IMR-90 (cell line): Measurements from ENCODE around the gene VCPKMT. TPM values are rescaled to one million over a fixed set of nuclear protein-coding genes. Genes with fewer than 3 reads are reported as not detected.

ENCODE experiments used
- ATAC-seq: fragments of 200-7000 bp; cut with Tn5 transposase; 2 replicates; pipeline ENCODE4 v1.9.1; 2020; ENCODE audit warnings: low read depth, mild to moderate bottlenecking, moderate library complexity
- BruUV-seq: library from RNA; stranded (reverse); fragments of 400-500 nt; replicated peaks from 2 replicates; lab custom pipeline; 2021; lab: Mats Ljungman, UMichigan
- CTCF ChIA-PET: fragments of 300-600 bp; formaldehyde crosslinking; extraction: SDS; loops from one replicate; lab custom pipeline; 2021; ENCODE audit warnings: antibody characterized with exemption; lab: Yijun Ruan, JAX
- POLR2A ChIA-PET: fragments of 300-600 bp; sonication (Branson Sonifier 250); formaldehyde crosslinking; loops from one replicate; lab custom pipeline; 2022; ENCODE audit warnings: antibody characterized with exemption; ENCODE audit not compliant: unreplicated experiment; lab: Charles Lee
- DNase-seq: peaks from one replicate; pipeline ENCODE4 v3.0.0; 2013
- H2AFZ ChIP-seq: replicated peaks from 2 replicates; pipeline ENCODE3; 2013; ENCODE audit warnings: low read length, mild to moderate bottlenecking; ENCODE audit not compliant: poor library complexity
- H2AK5ac ChIP-seq: 2 replicates; pipeline ENCODE4 v1.6.1; 2013; ENCODE audit warnings: low read depth, low read length, inconsistent platforms
- H2AK9ac ChIP-seq: replicated peaks from 2 replicates; pipeline ENCODE3; 2013; ENCODE audit warnings: mild to moderate bottlenecking, low read depth, low read length, moderate library complexity; ENCODE audit not compliant: poor library complexity
- H2BK120ac ChIP-seq: 2 replicates; pipeline ENCODE4 v1.6.1; 2013; ENCODE audit warnings: low read depth, low read length, inconsistent platforms
- H2BK15ac ChIP-seq: 3 replicates; pipeline ENCODE4 v1.6.1; 2013; ENCODE audit warnings: low read depth, low read length, inconsistent platforms
- H2BK20ac ChIP-seq: 2 replicates; pipeline ENCODE4 v1.6.1; 2013; ENCODE audit warnings: low read depth, mild to moderate bottlenecking, inconsistent platforms, low read length, moderate library complexity
- H2BK5ac ChIP-seq: 2 replicates; pipeline ENCODE4 v1.6.1; 2013; ENCODE audit warnings: mild to moderate bottlenecking, low read depth, low read length, inconsistent platforms; ENCODE audit not compliant: poor library complexity, severe bottlenecking
- H3K14ac ChIP-seq: replicated peaks from 2 replicates; pipeline ENCODE4 v1.6.1; 2013; ENCODE audit warnings: low read depth, low read length, inconsistent platforms
- H3K18ac ChIP-seq: 2 replicates; pipeline ENCODE4 v1.6.1; 2013; ENCODE audit warnings: low read depth, low read length, control low read depth
- H3K23ac ChIP-seq: 2 replicates; pipeline ENCODE4 v1.6.1; 2013; ENCODE audit warnings: low read depth, low read length, inconsistent platforms
- H3K27ac ChIP-seq: 2 replicates; pipeline ENCODE4 v1.5.1; 2013; ENCODE audit warnings: mild to moderate bottlenecking, control low read depth, low read length; ENCODE audit not compliant: insufficient read depth
- H3K27me3 ChIP-seq: 2 replicates; pipeline ENCODE4 v1.6.1; 2013; ENCODE audit warnings: low read length; ENCODE audit not compliant: control insufficient read depth, insufficient read depth
- H3K36me3 ChIP-seq: 2 replicates; pipeline ENCODE4 v1.6.1; 2013; ENCODE audit warnings: low read length, mixed read lengths; ENCODE audit not compliant: control insufficient read depth, insufficient read depth
- H3K4ac ChIP-seq: 2 replicates; pipeline ENCODE4 v1.6.1; 2013; ENCODE audit warnings: low read depth, low read length, inconsistent platforms
- H3K4me1 ChIP-seq: 2 replicates; pipeline ENCODE4 v1.6.1; 2013; ENCODE audit warnings: low read length, mixed read lengths; ENCODE audit not compliant: control insufficient read depth, insufficient read depth
- H3K4me2 ChIP-seq: 2 replicates; pipeline ENCODE4 v1.6.1; 2013; ENCODE audit warnings: low read depth, mild to moderate bottlenecking, control low read depth, low read length, moderate library complexity
- H3K4me3 ChIP-seq: 2 replicates; pipeline ENCODE4 v1.5.1; 2013; ENCODE audit warnings: low read depth, mild to moderate bottlenecking, control low read depth, low read length, moderate library complexity; ENCODE audit not compliant: insufficient read depth
- H3K56ac ChIP-seq: 2 replicates; pipeline ENCODE4 v1.6.1; 2013; ENCODE audit warnings: low read length, inconsistent platforms; ENCODE audit not compliant: insufficient read depth; ENCODE audit errors: extremely low read depth
- H3K79me1 ChIP-seq, 2 experiments: 2 replicates each; pipeline ENCODE4 v1.6.1; 2013; ENCODE audit warnings: low read length in 2 of 2, inconsistent platforms in 1 of 2, low read depth in 1 of 2
- H3K9ac ChIP-seq: 2 replicates; pipeline ENCODE4 v1.6.1; 2013; ENCODE audit warnings: low read depth, low read length, control low read depth
- H3K9me1 ChIP-seq: 2 replicates; pipeline ENCODE4 v1.6.1; 2013; ENCODE audit warnings: low read length, inconsistent platforms; ENCODE audit not compliant: insufficient read depth
- H3K9me3 ChIP-seq: 2 replicates; pipeline ENCODE4 v1.6.1; 2013; ENCODE audit warnings: low read length; ENCODE audit not compliant: control insufficient read depth, insufficient read depth
- H4K20me1 ChIP-seq: 2 replicates; pipeline ENCODE4 v1.6.1; 2013; ENCODE audit warnings: low read length, inconsistent platforms; ENCODE audit not compliant: insufficient read depth
- H4K5ac ChIP-seq: 2 replicates; pipeline ENCODE4 v1.6.1; 2013; ENCODE audit warnings: mild to moderate bottlenecking, low read depth, low read length, control low read depth
- H4K8ac ChIP-seq, 2 experiments: 2 replicates each; pipeline ENCODE4 v1.6.1; 2013; ENCODE audit warnings: low read depth in 2 of 2, low read length in 2 of 2, control low read depth in 1 of 2, inconsistent platforms in 1 of 2
- H4K91ac ChIP-seq: 2 replicates; pipeline ENCODE4 v1.6.1; 2013; ENCODE audit warnings: low read depth, low read length, inconsistent platforms; ENCODE audit not compliant: insufficient read depth
- CEBPB ChIP-seq: IDR thresholded peaks from 2 replicates; pipeline ENCODE4 v1.6.1; 2012; ENCODE audit warnings: low read depth, low read length, improper control_type of control experiment
- FOS ChIP-seq: fragments of 150-350 bp; IDR thresholded peaks from 2 replicates; pipeline ENCODE4 v1.6.1; 2016; ENCODE audit warnings: low read depth, low read length
- NFE2L2 ChIP-seq: fragments of 150-350 bp; IDR thresholded peaks from 2 replicates; pipeline ENCODE4 v1.6.1; 2016; ENCODE audit warnings: low read depth, mild to moderate bottlenecking, low read length
- SMC3 ChIP-seq: fragments of 150-350 bp; IDR thresholded peaks from 2 replicates; pipeline ENCODE4 v1.6.1; 2016; ENCODE audit warnings: low read depth, mild to moderate bottlenecking, antibody characterized with exemption, low read length, moderate library complexity
- USF2 ChIP-seq: fragments of 150-350 bp; IDR thresholded peaks from 2 replicates; pipeline ENCODE4 v1.6.1; 2017; ENCODE audit warnings: mild to moderate bottlenecking, antibody characterized with exemption, low read length, low read depth
- whole genome bisulfite sequencing, 2 experiments: methylation state at CpG; one replicate each; pipeline versions ENCODE4 v1.1.5 to v1.1.7; 2013; ENCODE audit warnings: missing lambda C conversion rate in 2 of 2; ENCODE audit not compliant: insufficient read length in 1 of 2; ENCODE audit errors: extremely low coverage in 2 of 2; 5-methylcytosine and 5-hydroxymethylcytosine counted together
- dilution Hi-C: fragments of 300-500 bp; cut with HindIII; formaldehyde crosslinking; loops from one replicate; pipeline ENCODE4 v1.14.3; 2018; ENCODE audit warnings: low sequenced_read_pairs; ENCODE audit not compliant: unreplicated experiment
- in situ Hi-C: fragments of 300-500 bp; cut with MboI; formaldehyde crosslinking; loops from 3 replicates; pipeline ENCODE4 v1.14.3; 2019; ENCODE audit warnings: low sequenced_read_pairs, inconsistent platforms, mixed read lengths
- intact Hi-C: fragments of 100-400 bp; cut with micrococcal nuclease; formaldehyde crosslinking; loops from 2 replicates; pipeline ENCODE4 v1.10.0; 2022
- polyA plus RNA-seq, 3 experiments: library from polyadenylated mRNA; depleted of rRNA; stranded (reverse); fragments of >200 nt; gene quantifications; 2 replicates each; pipeline ENCODE4 v1.2.3, GENCODE V29; 2012; ENCODE audit warnings: low replicate concordance in 1 of 3
- total RNA-seq: library from RNA; depleted of rRNA; stranded (reverse); fragments of >200 nt; gene quantifications from 2 replicates; pipeline ENCODE4 v1.2.3, GENCODE V29; 2012

Gene VCPKMT
- total and polyA plus RNA-seq, 2 of the 4 experiments (the other 2 are of a cell fraction), result 2.5 to 4.7 TPM

GRCh38 chr14:50122291-50122690 lies 5.9 kb upstream of the VCPKMT start:
- Histone ChIP-seq H3K9me1 (peaks cover 2% of the 10 kb centered on the region; the same call in 1 of the 2 replicates), H4K20me1 (no peaks in the 10 kb centered on the region), H3K4me2 (no peak overlapping the region), H2BK120ac (no peak overlapping the region), H4K8ac (no peak overlapping the region), H2BK20ac (no peak overlapping the region), H4K5ac (no peak overlapping the region), H3K18ac (no peak overlapping the region), H3K14ac (no peak overlapping the region), H2AK9ac (no peak overlapping the region), H3K79me1 (no peaks in the 10 kb centered on the region; a peak in 2 of 4 replicates), H3K36me3 (peaks cover 12% of the 10 kb centered on the region), H3K9ac (no peak overlapping the region), H3K4me3 (no peak overlapping the region), H2BK5ac (no peak overlapping the region), H3K9me3 (no peaks in the 10 kb centered on the region), H3K56ac (no peak overlapping the region), H4K91ac (no peak overlapping the region), H3K4ac (no peak overlapping the region), H3K4me1 (no peaks in the 10 kb centered on the region), H2BK15ac (no peak overlapping the region), H2AFZ (no peak overlapping the region), H3K27ac (no peak overlapping the region), H3K23ac (no peak overlapping the region), H2AK5ac (no peak overlapping the region), H3K27me3 (no peaks in the 10 kb centered on the region)
- ATAC-seq, result no peak
- no peak for TF ChIP-seq NFE2L2
- no peak for TF ChIP-seq FOS
- no peak for TF ChIP-seq SMC3
- no peak for TF ChIP-seq USF2
- no peak for TF ChIP-seq CEBPB
- ChIA-PET POLR2A (no interaction called here), CTCF (interaction anchor here (0.8 kb wide), 1 partner anchor 13 kb away, joined by 3 read pairs; no protein-coding TSS in a partner anchor)
- in situ Hi-C loops (no loop called here), dilution Hi-C loops (no loop called here), intact Hi-C loops (no loop called here)
- no CpG with 5 or more reads among the region's 6 CpGs for WGBS, 2 experiments
- no TSS peak for BruUV-seq
- no peak for DNase-seq
